ENCODE data around the gene TNK1. TPM values are rescaled to one million over a fixed set of nuclear protein-coding genes. Genes with fewer than 3 reads are reported as not detected.
"Not testable (repeated sequence)": the region's sequence is repeated elsewhere in the genome, so short reads cannot be mapped to it uniquely, and the experiment has no call there.

TNK1 gene
- total RNA-seq, result 12.3 TPM

DNA sequence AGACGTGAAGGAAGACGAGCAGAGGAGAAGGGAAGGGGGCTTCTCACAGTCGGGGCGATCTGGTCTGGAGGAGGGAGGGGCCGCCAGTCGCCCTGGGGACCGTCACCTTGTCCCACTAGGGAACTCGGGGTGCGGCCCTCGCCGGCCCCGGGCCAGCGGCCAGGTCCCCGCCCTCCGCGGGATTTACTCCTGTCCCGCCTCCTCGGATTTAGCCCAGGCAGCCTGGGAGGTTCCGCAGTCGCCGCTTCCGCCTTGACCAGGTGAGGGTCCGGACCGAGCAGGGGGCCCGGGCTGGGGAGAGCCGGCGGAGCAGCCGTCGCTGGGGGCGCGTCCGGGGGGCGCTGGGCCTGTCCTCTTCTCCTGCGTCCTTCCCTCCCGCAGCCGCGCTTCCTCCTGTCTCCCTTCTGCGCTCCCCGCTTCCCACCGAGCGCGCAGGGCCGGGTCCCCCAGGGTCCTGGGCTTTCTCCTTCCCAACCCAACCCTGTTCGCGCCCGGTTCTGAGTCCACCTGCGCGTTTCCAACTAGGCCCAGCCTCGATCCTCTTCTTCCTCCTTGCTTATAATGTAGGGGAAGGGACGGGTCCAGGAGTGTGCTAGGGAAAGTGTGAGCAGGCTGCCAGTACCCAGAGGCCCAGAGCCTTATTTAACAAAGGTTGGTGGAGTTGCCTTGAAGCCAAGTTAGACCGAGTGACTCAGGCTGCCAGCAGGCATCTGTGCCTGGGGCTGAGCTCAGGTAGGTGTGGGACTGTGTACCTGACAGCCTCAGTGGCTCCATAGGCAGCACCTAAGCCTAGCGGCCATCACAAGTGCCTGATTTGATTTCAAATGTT lies at the start of gene TNK1:
Gene TNK1, plus strand, starts transcription at position 235 of the 829 bp plus-strand sequence. CDS start 1,838 bp downstream, outside the sequence.
- DNase-seq (ENCODE audit: low spot score), result peak; percentile 80

GRCh38 chr17:7332111-7332510 lies 48.8 kb upstream of the TNK1 start:
- DNase-seq (ENCODE audit: low spot score), result no peak

DNA sequence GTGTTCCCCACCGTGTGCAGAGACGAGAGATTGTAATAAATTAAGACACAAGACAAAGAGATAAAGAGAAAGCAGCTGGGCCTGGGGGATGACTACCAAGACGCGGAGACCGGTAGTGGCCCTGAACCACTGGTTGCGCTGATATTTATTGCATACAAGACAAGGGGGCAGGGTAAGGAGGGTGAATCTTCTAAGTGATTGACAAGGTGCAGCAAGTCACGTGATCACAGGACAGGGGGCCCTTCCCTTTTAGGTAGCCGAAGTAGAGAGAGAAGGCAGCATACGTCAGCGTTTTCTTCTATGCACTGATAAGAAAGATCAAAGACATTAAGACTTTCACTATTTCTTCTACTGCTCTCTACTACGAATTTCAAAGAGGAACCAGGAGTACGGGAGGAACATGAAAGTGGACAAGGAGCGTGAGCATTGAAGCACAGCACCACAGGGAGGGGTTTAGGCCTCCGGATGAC lies 48.3 kb upstream of the TNK1 start:
- not testable (repeated sequence) for DNase-seq (ENCODE audit: low spot score)

DNA sequence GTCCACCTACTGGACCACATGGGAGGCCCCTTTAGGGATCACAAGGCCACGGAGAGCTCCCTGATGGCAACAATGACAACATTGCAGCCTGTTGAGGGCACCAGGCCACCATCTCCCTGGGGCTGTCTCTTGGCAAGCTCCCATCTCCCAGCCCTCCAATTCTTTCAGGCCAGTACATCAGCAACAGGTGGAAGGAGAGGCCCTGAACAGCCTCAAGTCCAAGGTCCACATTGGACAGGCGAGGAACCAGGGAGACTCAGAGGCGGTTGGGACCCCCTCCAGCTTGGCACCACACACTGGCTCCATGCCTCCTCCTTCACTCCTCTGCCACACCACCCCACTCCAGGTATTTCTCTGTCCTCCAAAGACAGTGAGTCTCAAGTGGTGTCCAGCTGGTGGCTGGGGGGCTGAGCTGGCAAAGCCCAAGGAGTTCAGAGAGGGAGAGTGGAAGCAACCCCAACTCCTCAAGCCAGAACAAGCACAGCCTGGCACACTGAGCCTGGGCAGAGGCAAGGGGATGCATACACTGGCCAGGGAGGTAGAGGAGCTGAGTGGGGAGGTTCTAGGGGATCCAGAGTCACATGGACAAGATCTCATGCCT lies 45.9 kb upstream of the TNK1 start:
- no peak for DNase-seq (ENCODE audit: low spot score)

GRCh38 chr17:7335765-7336164 lies 45.1 kb upstream of the TNK1 start:
- DNase-seq (ENCODE audit: low spot score), result not testable (repeated sequence)

GRCh38 chr17:7336240-7337175 lies 44.4 kb upstream of the TNK1 start, which contains the start of gene ACAP1:
Gene ACAP1, plus strand, starts transcription at chr17:7336529. Its CDS starts 206 bp downstream, at chr17:7336735.
- DNase-seq (ENCODE audit: low spot score), result no peak

GRCh38 chr17:7337600-7337999 lies 43.3 kb upstream of the TNK1 start:
- DNase-seq (ENCODE audit: low spot score), result not testable (repeated sequence)

GRCh38 chr17:7340179-7340578 lies 40.7 kb upstream of the TNK1 start:
- no peak for DNase-seq (ENCODE audit: low spot score)

DNA sequence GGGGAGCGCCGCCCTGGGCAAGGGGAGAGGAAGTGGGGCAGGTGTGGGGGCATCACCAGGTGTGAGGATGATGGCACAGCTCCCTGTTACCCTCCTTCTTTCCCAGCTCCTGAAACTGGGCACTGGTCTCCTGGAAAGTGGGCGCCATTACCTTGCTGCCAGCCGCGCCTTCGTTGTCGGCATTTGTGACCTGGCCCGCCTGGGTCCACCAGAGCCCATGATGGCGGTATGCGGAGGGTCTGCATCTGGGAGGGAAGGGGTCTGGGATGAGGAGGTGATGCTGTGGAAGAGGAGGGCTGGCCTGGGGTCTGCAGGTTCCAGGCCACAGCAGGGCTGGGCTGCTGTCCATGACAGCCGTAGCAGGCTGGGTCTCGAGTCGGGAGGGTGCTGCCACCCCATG lies 39.0 kb upstream of the TNK1 start:
- no peak for DNase-seq (ENCODE audit: low spot score)

GRCh38 chr17:7343250-7343649 lies 37.6 kb upstream of the TNK1 start:
- DNase-seq (ENCODE audit: low spot score), result no peak

DNA sequence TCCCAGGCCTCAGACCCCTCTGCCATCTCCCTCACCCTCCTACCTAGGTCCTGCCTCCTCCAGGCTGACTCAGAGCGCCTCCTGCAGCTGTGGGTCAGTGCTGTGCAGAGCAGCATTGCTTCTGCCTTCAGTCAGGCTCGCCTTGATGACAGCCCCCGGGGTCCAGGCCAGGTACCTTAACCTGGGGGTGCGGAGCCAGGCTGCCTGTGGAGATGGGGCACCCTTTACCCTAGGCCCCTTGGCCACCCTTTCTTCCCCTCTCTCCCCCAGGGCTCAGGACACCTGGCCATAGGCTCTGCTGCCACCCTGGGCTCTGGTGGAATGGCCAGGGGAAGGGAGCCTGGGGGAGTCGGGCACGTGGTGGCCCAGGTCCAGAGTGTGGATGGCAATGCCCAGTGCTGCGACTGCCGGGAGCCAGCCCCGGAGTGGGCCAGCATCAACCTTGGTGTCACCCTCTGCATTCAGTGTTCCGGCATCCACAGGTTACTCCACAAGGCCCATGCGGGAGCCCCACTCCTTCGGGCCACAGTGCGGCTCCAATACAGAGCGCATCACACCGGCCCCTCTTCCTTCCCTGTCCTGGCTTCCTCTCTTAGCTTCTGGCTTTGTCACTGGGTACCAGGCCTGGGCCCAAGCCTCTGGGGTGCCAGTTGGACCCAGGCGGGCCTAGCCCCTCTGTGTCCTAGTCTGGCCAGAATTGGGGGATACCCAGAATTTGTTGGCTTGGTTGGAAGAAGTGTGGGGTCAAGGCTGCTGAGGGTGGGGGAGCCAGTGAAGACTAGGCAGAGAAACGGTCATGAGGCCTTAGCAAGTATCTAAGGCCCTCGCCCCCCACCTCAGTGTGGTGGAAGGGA lies 33.9 kb upstream of the TNK1 start:
- DNase-seq (ENCODE audit: low spot score), result no peak

GRCh38 chr17:7347630-7348477 lies 33.0 kb upstream of the TNK1 start:
- DNase-seq (ENCODE audit: low spot score), result no peak

GRCh38 chr17:7348478-7349242 lies 32.2 kb upstream of the TNK1 start:
- no peak for DNase-seq (ENCODE audit: low spot score)

- peak; percentile 95 for DNase-seq (ENCODE audit: low spot score)
These were observed 29.0 kb upstream of the TNK1 start, which contains the start of gene KCTD11 for GRCh38 chr17:7351665-7352502. Gene KCTD11, plus strand, starts transcription at chr17:7352162.

- no peak for DNase-seq (ENCODE audit: low spot score)
These were observed 28.4 kb upstream of the TNK1 start for GRCh38 chr17:7352503-7352889.

GRCh38 chr17:7352910-7353635 lies 27.8 kb upstream of the TNK1 start:
- DNase-seq (ENCODE audit: low spot score), result no peak

DNA sequence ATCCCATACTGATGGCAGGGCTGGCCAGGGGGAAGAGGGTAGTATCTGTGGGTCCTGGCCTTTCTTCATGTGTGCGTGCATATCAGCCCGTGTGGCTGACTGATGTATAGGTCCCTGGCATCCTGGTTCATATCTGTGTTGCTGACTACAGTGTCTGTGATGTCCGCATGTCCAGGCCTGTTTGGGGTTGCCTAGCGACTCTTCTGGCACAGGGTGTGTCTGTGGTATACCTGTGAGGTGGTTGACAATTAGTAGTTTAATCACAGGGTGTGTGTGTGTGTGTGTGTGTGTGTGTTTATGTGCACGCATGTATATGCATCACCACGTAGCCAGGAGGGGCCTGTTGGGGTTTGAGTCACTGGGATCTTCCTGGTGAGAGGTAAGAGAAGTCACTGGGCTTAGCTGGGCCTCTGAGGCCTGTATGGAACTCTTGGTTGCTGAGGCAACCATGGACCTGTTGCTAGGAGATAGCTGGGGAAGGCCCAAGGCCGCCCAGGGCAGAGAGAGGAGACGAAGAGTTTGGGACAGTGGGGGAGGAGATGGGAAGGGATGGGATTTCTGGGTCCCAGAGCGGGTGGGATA lies 26.5 kb upstream of the TNK1 start:
- peak; percentile 84 for DNase-seq (ENCODE audit: low spot score)
